GM23248 (cell line): ENCODE measurements around the gene UBL3.

Source experiments
- EZH2 ChIP-seq: fragments of 200-600 bp; sonication (generic); IDR thresholded peaks from 2 replicates; pipeline ENCODE4 v1.6.1; 2018; ENCODE audit warnings: antibody characterized with exemption, mild to moderate bottlenecking; ENCODE audit not compliant: insufficient read depth, poor library complexity, severe bottlenecking
- EZH2phosphoT487 ChIP-seq: fragments of 200-600 bp; sonication (generic); IDR thresholded peaks from 2 replicates; pipeline ENCODE4 v1.6.1; 2018; ENCODE audit warnings: antibody characterized with exemption, moderate library complexity, mild to moderate bottlenecking, low read depth; ENCODE audit not compliant: insufficient read depth

DNA sequence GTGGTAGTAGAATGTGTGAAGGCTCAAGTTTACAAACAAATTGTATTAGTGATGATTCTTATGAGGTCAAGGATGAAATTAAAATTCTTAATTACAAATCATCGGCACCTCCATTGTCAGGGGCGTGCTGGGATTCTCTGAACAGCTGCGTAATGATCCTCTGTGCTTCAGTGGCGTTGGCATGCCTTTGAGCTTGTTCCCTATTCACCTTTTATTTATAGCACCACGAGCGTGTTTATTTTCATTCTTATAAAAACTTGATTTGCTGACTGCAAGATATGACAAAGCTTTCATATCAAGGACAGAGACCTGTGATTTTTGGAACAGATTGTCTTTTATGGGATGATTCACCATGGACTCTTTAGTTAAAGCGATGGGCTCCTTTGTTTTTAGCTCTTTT is 18.2 kb upstream of the UBL3 start:
- TF ChIP-seq EZH2phosphoT487 (no peak), EZH2 (no peak)
